HCT116 (cell line): ENCODE results near the gene CNTF. TPM values are rescaled to one million over a fixed set of nuclear protein-coding genes. Genes with fewer than 3 reads are reported as not detected.

Source experiments
- ATAC-seq: fragments of 200-7000 bp; cut with Tn5 transposase; 2 replicates; pipeline ENCODE4 v1.9.1; 2020; ENCODE audit warnings: mild to moderate bottlenecking, moderate library complexity
- BruUV-seq: library from RNA; stranded (reverse); fragments of 400-500 nt; replicated peaks from 2 replicates; lab custom pipeline; 2021; lab: Mats Ljungman, UMichigan
- CTCF ChIA-PET: fragments of 300-600 bp; sonication (Branson Sonifier 250); formaldehyde crosslinking; loops from one replicate; lab custom pipeline; 2021; ENCODE audit warnings: antibody characterized with exemption; lab: Charles Lee
- POLR2A ChIA-PET: fragments of 300-600, 350-600 bp; sonication (Branson Sonifier 250); formaldehyde crosslinking; loops from one replicate; lab custom pipeline; 2021; ENCODE audit warnings: antibody characterized with exemption; lab: Charles Lee
- RAD21 ChIA-PET, 2 experiments: fragments of 300-600 bp; sonication (Branson Sonifier 250); formaldehyde crosslinking; loops; one replicate each; lab custom pipeline; 2023; ENCODE audit warnings: low total read pairs in 2 of 2; ENCODE audit not compliant: uncharacterized antibody in 2 of 2, unreplicated experiment in 2 of 2, low non-redundant PET in 1 of 2; lab: Charles Lee
- DNase-seq: peaks from one replicate; pipeline ENCODE4 v3.0.0-alpha.2; 2010; ENCODE audit warnings: low read depth, low spot score
- H2AFZ ChIP-seq: fragments of 200-600 bp; shearing (Covaris generic), sonication (generic); 2 replicates; pipeline ENCODE4 v1.6.1; 2017; ENCODE audit warnings: low read depth, mixed run types, mixed read lengths, antibody characterized with exemption, low read length; ENCODE audit not compliant: poor library complexity, severe bottlenecking
- H3K27ac ChIP-seq: 2 replicates; pipeline ENCODE4 v1.5.1; 2012; ENCODE audit warnings: low read depth, low read length
- H3K27me3 ChIP-seq: fragments of 200-600 bp; sonication (generic); 2 replicates; pipeline ENCODE4 v1.6.1; 2016; ENCODE audit warnings: mixed run types, low read length, mixed read lengths; ENCODE audit not compliant: insufficient read depth
- H3K36me3 ChIP-seq, 2 experiments: fragments of 200-500 bp in 1 of 2; fragments of 200-600 bp in 1 of 2; sonication (Bioruptor generic) in 1 of 2; sonication (generic) in 1 of 2; 2 replicates each; pipeline versions ENCODE4 v1.5.1 to v1.6.1; 2014 to 2016; ENCODE audit warnings: low read length in 2 of 2, inconsistent platforms in 1 of 2, mixed read lengths in 1 of 2, mixed run types in 1 of 2; ENCODE audit not compliant: insufficient read depth in 2 of 2, control insufficient read depth in 1 of 2
- H3K4me1 ChIP-seq, 2 experiments: fragments of 200-600 bp in 1 of 2; sonication (generic) in 1 of 2; 2 replicates each; pipeline versions ENCODE4 v1.5.1 to v1.6.1; 2012 to 2017; ENCODE audit warnings: low read length in 2 of 2, inconsistent platforms in 1 of 2, mild to moderate bottlenecking in 1 of 2, mixed read lengths in 1 of 2, mixed run types in 1 of 2, moderate library complexity in 1 of 2; ENCODE audit not compliant: insufficient read depth in 2 of 2, control insufficient read depth in 1 of 2
- H3K4me2 ChIP-seq: fragments of 200-600 bp; sonication (generic); 2 replicates; pipeline ENCODE4 v1.6.1; 2017; ENCODE audit warnings: mixed run types, low read length, mixed read lengths
- H3K4me3 ChIP-seq, 2 experiments: fragments of 200-600 bp in 1 of 2; sonication (generic) in 1 of 2; replicated peaks in 1 of 2; 2 replicates each; pipeline ENCODE4 v1.5.1; 2011 to 2016; ENCODE audit warnings: low read length in 2 of 2, control low read depth in 1 of 2, low read depth in 1 of 2, mild to moderate bottlenecking in 1 of 2, mixed read lengths in 1 of 2, mixed run types in 1 of 2
- H3K79me2 ChIP-seq: fragments of 200-600 bp; sonication (generic); 2 replicates; pipeline ENCODE4 v1.6.1; 2017; ENCODE audit warnings: mild to moderate bottlenecking, mixed run types, low read length, moderate library complexity, mixed read lengths; ENCODE audit not compliant: insufficient read depth
- H3K9ac ChIP-seq: fragments of 200-600 bp; sonication (generic); 2 replicates; pipeline ENCODE4 v1.6.1; 2016; ENCODE audit warnings: low read length, mixed read lengths
- H3K9me2 ChIP-seq: fragments of 200-600 bp; sonication (generic), shearing (Covaris generic); 2 replicates; pipeline ENCODE4 v1.6.1; 2017; ENCODE audit warnings: mixed run types, mild to moderate bottlenecking, moderate library complexity; ENCODE audit not compliant: insufficient read depth
- H3K9me3 ChIP-seq, 2 experiments: fragments of 200-500 bp in 1 of 2; fragments of 200-600 bp in 1 of 2; sonication (Bioruptor generic) in 1 of 2; sonication (generic) in 1 of 2; 2 replicates each; pipeline ENCODE4 v1.6.1; 2014 to 2017; ENCODE audit warnings: low read length in 2 of 2, mixed read lengths in 2 of 2, inconsistent platforms in 1 of 2, low read depth in 1 of 2, mild to moderate bottlenecking in 1 of 2, mixed run types in 1 of 2, moderate library complexity in 1 of 2; ENCODE audit not compliant: control insufficient read depth in 1 of 2, insufficient read depth in 1 of 2
- H4K20me1 ChIP-seq: fragments of 200-600 bp; sonication (generic), shearing (Covaris generic); 2 replicates; pipeline ENCODE4 v1.6.1; 2017; ENCODE audit warnings: mixed run types, mild to moderate bottlenecking, moderate library complexity; ENCODE audit not compliant: insufficient read depth
- CBX3 ChIP-seq: IDR thresholded peaks from 2 replicates; pipeline ENCODE4 v1.6.1; 2012; ENCODE audit warnings: low read depth
- EGR1 ChIP-seq: IDR thresholded peaks from 2 replicates; pipeline ENCODE4 v1.6.1; 2012; ENCODE audit warnings: low read depth
- ELF1 ChIP-seq: IDR thresholded peaks from 2 replicates; pipeline ENCODE4 v1.6.1; 2012; ENCODE audit warnings: low read depth, borderline replicate concordance
- SIN3A ChIP-seq: IDR thresholded peaks from 2 replicates; pipeline ENCODE4 v1.6.1; 2012; ENCODE audit warnings: low read depth
- SP1 ChIP-seq: IDR thresholded peaks from 2 replicates; pipeline ENCODE4 v1.6.1; 2012; ENCODE audit warnings: low read depth
- TCF7L2 ChIP-seq: IDR thresholded peaks from 2 replicates; pipeline ENCODE4 v1.7.0; 2011; ENCODE audit warnings: borderline replicate concordance, inconsistent platforms; ENCODE audit not compliant: insufficient read depth, insufficient read length; ENCODE audit errors: extremely low read depth
- YY1 ChIP-seq: IDR thresholded peaks from 2 replicates; pipeline ENCODE4 v1.6.1; 2011; ENCODE audit warnings: low read length, low read depth, moderate library complexity, mild to moderate bottlenecking; ENCODE audit not compliant: insufficient replicate concordance; ENCODE audit errors: extremely low read depth
- intact Hi-C: fragments of 100-400 bp; cut with micrococcal nuclease; formaldehyde crosslinking; loops from 2 replicates; pipeline ENCODE4 v1.10.0; 2022
- total RNA-seq: library from RNA; stranded (reverse); gene quantifications from one replicate; pipeline ENCODE4 v1.2.1, GENCODE V29; 2021; ENCODE audit not compliant: unreplicated experiment
- TF ChIP-seq, protein P1 (sequence below): IDR thresholded peaks from 2 replicates; pipeline ENCODE4 v1.6.1; 2012; ENCODE audit warnings: low read depth

CNTF gene
- total RNA-seq, 1 experiment from 2014 or later, result 2.3 TPM

DNA sequence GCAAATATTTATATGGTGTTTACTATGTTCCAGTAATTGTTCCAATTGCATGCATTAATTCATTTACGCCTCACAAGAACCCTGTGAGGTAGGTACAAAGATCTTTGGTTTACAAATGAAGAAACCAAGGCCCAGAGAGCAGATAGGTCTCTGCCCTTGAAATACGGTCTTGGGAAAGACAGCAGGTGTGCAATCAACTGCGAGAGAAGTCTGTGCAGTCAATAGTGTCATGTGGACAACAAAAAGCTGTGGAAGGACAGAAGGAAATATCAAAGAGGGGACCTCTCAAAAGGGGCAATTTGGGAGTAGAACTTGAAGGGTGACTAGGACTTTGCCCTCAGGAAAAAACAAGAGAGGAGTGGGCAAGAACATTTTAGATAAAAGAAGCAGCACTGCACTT lies 8.9 kb downstream of the CNTF start:
- no peak overlapping the region for H3K4me3 ChIP-seq
- no TSS peak for BruUV-seq
- no peaks in the 10 kb centered on the region for H3K27me3 ChIP-seq
- ChIA-PET POLR2A (no interaction called here), RAD21 (no interaction called here), CTCF (no interaction called here)
- peaks cover 8 to 15% of the 10 kb centered on the region in 2 experiments for H3K4me1 ChIP-seq
- H4K20me1 ChIP-seq, result no peaks in the 10 kb centered on the region
- no peaks in the 10 kb centered on the region for H3K79me2 ChIP-seq
- no peak for ATAC-seq
- TF ChIP-seq, protein P1, sequence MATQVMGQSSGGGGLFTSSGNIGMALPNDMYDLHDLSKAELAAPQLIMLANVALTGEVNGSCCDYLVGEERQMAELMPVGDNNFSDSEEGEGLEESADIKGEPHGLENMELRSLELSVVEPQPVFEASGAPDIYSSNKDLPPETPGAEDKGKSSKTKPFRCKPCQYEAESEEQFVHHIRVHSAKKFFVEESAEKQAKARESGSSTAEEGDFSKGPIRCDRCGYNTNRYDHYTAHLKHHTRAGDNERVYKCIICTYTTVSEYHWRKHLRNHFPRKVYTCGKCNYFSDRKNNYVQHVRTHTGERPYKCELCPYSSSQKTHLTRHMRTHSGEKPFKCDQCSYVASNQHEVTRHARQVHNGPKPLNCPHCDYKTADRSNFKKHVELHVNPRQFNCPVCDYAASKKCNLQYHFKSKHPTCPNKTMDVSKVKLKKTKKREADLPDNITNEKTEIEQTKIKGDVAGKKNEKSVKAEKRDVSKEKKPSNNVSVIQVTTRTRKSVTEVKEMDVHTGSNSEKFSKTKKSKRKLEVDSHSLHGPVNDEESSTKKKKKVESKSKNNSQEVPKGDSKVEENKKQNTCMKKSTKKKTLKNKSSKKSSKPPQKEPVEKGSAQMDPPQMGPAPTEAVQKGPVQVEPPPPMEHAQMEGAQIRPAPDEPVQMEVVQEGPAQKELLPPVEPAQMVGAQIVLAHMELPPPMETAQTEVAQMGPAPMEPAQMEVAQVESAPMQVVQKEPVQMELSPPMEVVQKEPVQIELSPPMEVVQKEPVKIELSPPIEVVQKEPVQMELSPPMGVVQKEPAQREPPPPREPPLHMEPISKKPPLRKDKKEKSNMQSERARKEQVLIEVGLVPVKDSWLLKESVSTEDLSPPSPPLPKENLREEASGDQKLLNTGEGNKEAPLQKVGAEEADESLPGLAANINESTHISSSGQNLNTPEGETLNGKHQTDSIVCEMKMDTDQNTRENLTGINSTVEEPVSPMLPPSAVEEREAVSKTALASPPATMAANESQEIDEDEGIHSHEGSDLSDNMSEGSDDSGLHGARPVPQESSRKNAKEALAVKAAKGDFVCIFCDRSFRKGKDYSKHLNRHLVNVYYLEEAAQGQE, result no peak
- no peak for TF ChIP-seq YY1
- no peak for TF ChIP-seq CBX3
- TF ChIP-seq EGR1, result no peak
- TF ChIP-seq SP1, result no peak
- no peak for TF ChIP-seq ELF1
- no peak for TF ChIP-seq TCF7L2
- TF ChIP-seq SIN3A, result no peak
- H3K36me3 ChIP-seq, result peaks cover 0 to 5% of the 10 kb centered on the region in 2 experiments; a peak in 1 of 4 replicates
- H2AFZ ChIP-seq, result no peak overlapping the region
- H3K9ac ChIP-seq, result no peak overlapping the region
- H3K4me2 ChIP-seq, result no peak overlapping the region
- no peak for DNase-seq
- no peaks in the 10 kb centered on the region for H3K9me2 ChIP-seq
- intact Hi-C loops, result no loop called here
- no peaks in the 10 kb centered on the region for H3K9me3 ChIP-seq
- H3K27ac ChIP-seq, result no peak overlapping the region
